KMS-11 (cell line): ENCODE measurements around the gene SPON2.

Source experiments
- H2AFZ ChIP-seq: fragments of 200-600 bp; sonication (generic); 2 replicates; pipeline ENCODE4 v1.6.1; 2016; ENCODE audit warnings: antibody characterized with exemption, mixed run types, low read depth
- H3K27ac ChIP-seq: fragments of 200-600 bp; sonication (generic); 2 replicates; pipeline ENCODE4 v1.6.1; 2016; ENCODE audit warnings: mild to moderate bottlenecking, mixed run types
- H3K27me3 ChIP-seq: fragments of 200-600 bp; sonication (generic); 2 replicates; pipeline ENCODE4 v1.6.1; 2017; ENCODE audit warnings: mild to moderate bottlenecking, low read depth, mixed run types, moderate library complexity; ENCODE audit not compliant: insufficient read depth
- H3K36me3 ChIP-seq: fragments of 200-600 bp; sonication (generic); 2 replicates; pipeline ENCODE4 v1.6.1; 2017; ENCODE audit warnings: mild to moderate bottlenecking, mixed run types; ENCODE audit not compliant: insufficient read depth
- H3K4me1 ChIP-seq: fragments of 200-600 bp; sonication (generic); 2 replicates; pipeline ENCODE4 v1.6.1; 2016; ENCODE audit warnings: mild to moderate bottlenecking, low read depth, mixed run types; ENCODE audit not compliant: poor library complexity, severe bottlenecking
- H3K4me2 ChIP-seq: fragments of 200-600 bp; sonication (generic); 2 replicates; pipeline ENCODE4 v1.7.0; 2016; ENCODE audit warnings: mild to moderate bottlenecking, mixed run types
- H3K4me3 ChIP-seq: fragments of 200-600 bp; sonication (generic); IDR thresholded peaks from 2 replicates; pipeline ENCODE4 v1.6.1; 2017; ENCODE audit warnings: low read depth, low read length, mixed read lengths; ENCODE audit not compliant: insufficient read depth
- H3K79me2 ChIP-seq: fragments of 200-600 bp; sonication (generic); 2 replicates; pipeline ENCODE4 v1.6.1; 2016; ENCODE audit warnings: low read depth, mixed run types; ENCODE audit not compliant: insufficient read depth
- H3K9ac ChIP-seq: fragments of 200-600 bp; sonication (generic); 2 replicates; pipeline ENCODE4 v1.6.1; 2016; ENCODE audit warnings: mild to moderate bottlenecking, mixed run types
- H4K20me1 ChIP-seq: fragments of 200-600 bp; sonication (generic); 2 replicates; pipeline ENCODE4 v1.6.1; 2016; ENCODE audit warnings: mild to moderate bottlenecking, mixed run types; ENCODE audit not compliant: insufficient read depth
- TF ChIP-seq, protein P1 (sequence below): fragments of 200-600 bp; sonication (generic); conservative IDR thresholded peaks from 2 replicates; pipeline ENCODE4 v1.6.1; 2017; ENCODE audit warnings: low read depth, mild to moderate bottlenecking, antibody characterized with exemption, low read length, moderate library complexity, mixed read lengths

The SPON2 gene

DNA sequence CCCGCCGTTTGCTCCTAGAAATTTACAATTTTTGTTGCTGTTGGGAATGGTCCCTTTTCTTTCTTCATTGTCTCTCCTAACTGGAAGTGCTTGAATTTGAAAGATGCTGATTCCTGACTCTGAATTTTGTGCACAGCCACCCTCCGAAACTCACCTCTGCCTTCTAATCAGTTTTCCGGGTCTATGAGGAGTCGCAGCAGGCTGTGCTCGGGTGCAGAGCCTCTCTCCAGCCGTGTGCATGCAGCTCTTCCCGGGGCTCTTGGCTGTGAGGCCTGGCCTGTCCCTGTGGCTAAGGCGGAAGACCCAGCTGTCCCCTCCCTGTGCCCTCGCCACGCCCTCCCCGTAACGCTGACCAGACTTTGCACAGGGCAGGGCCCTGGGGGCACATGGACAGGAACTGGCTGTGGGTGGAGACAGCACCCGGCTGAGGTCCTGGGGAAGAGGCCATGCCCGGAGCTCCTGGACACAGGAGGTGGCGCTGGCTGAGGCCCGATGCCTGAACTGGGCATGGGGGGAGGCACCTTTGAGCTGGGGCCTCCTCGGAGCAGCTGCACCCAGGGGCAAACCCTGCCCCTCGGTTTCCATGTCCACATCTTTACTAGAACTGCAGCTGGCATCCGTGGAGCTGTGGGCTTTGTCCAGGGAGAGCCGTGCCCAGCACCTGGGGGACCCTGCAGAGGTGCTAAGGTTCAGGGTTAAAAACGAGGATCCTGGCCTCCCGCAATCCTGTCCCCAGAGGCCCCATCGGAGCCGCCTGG, 32.6 kb upstream of the SPON2 start:
- Histone ChIP-seq H3K79me2 (no peaks in the 10 kb centered on the region), H3K27ac (no peak overlapping the region), H4K20me1 (no peaks in the 10 kb centered on the region), H3K4me3 (no peak overlapping the region), H3K4me1 (peaks cover 40% of the 10 kb centered on the region), H3K36me3 (no peaks in the 10 kb centered on the region), H3K4me2 (no peak overlapping the region), H2AFZ (no peak overlapping the region), H3K9ac (no peak overlapping the region), H3K27me3 (no peaks in the 10 kb centered on the region)
- TF ChIP-seq, protein P1, sequence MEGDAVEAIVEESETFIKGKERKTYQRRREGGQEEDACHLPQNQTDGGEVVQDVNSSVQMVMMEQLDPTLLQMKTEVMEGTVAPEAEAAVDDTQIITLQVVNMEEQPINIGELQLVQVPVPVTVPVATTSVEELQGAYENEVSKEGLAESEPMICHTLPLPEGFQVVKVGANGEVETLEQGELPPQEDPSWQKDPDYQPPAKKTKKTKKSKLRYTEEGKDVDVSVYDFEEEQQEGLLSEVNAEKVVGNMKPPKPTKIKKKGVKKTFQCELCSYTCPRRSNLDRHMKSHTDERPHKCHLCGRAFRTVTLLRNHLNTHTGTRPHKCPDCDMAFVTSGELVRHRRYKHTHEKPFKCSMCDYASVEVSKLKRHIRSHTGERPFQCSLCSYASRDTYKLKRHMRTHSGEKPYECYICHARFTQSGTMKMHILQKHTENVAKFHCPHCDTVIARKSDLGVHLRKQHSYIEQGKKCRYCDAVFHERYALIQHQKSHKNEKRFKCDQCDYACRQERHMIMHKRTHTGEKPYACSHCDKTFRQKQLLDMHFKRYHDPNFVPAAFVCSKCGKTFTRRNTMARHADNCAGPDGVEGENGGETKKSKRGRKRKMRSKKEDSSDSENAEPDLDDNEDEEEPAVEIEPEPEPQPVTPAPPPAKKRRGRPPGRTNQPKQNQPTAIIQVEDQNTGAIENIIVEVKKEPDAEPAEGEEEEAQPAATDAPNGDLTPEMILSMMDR, result no peak

DNA sequence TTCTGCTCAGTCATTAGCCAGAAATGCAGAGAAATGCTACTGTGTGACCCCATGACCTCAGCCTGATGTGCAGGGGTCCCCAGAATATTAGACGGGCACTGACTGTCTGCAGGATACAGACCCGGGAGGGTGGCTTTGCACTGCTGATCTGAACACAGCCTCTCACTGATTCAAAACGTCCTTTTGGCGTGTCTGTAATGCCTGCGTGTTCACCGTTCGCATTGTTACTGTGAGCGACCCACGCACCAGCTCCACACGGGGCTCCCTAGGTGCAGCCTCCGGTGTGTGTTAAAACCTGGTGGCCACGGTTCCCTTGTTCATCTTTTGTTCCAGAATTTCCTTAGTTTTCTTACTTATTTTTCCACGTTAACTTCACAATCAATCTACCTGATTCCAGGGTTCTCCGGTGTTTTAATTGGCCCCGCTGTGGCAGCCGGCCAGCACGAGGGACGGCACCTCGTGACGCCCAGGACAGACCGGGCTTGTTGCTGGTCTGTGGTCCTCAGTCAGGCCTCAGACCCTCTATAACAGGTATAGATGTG, 32.0 kb upstream of the SPON2 start:
- H3K9ac ChIP-seq, result no peak overlapping the region
- TF ChIP-seq, protein P1, result no peak
- no peak overlapping the region for H3K4me3 ChIP-seq
- H3K27ac ChIP-seq, result no peak overlapping the region; the same call in 1 of the 2 replicates
- peaks cover 41% of the 10 kb centered on the region for H3K4me1 ChIP-seq
- no peak overlapping the region for H2AFZ ChIP-seq
- no peaks in the 10 kb centered on the region for H3K36me3 ChIP-seq
- no peak overlapping the region for H3K4me2 ChIP-seq
- H3K79me2 ChIP-seq, result no peaks in the 10 kb centered on the region
- H4K20me1 ChIP-seq, result no peaks in the 10 kb centered on the region
- H3K27me3 ChIP-seq, result no peaks in the 10 kb centered on the region

DNA sequence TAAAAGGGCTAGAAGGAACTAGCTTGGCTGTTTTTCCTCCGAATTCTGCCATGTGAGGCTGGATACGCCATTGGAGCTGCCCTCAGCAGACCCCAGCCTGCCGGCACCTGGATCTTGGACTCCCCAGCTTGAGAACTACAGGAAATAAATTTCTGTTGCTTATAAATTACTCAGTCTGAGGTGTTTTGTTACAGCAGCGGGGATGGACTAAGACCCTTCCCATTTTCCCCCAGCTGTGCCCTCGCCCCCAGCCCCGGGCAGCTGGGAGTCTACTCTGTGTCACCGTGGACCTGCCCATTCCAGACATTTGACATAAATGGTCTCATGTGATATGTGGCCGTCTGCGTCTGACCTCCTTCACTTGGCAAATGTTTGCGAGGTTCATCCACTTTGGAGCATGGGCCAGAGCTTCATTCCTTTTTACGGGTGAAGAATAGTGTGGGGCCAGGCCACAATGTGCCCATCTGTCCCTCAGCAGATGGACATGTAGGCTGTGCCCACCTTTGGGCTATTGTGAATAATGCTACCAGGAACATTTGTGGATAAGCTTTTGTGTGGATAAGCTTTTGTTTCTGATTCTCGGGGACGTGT, 30.7 kb upstream of the SPON2 start:
- H3K36me3 ChIP-seq, result no peaks in the 10 kb centered on the region
- H3K27ac ChIP-seq, result no peak overlapping the region

GRCh38 chr4:1202526-1203011, 30.2 kb upstream of the SPON2 start:
- no peak overlapping the region for H3K4me3 ChIP-seq
- no peak overlapping the region for H3K4me2 ChIP-seq
- H3K27ac ChIP-seq, result no peak overlapping the region
- H3K9ac ChIP-seq, result no peak overlapping the region
- H3K4me1 ChIP-seq, result peaks cover 41% of the 10 kb centered on the region
- no peaks in the 10 kb centered on the region for H3K27me3 ChIP-seq
- TF ChIP-seq, protein P1, result no peak
- no peaks in the 10 kb centered on the region for H4K20me1 ChIP-seq
- no peaks in the 10 kb centered on the region for H3K36me3 ChIP-seq
- H3K79me2 ChIP-seq, result no peaks in the 10 kb centered on the region
- no peak overlapping the region for H2AFZ ChIP-seq

More for the DNA sequence above, 30.7 kb upstream of the SPON2 start:
- H4K20me1 ChIP-seq, result no peaks in the 10 kb centered on the region
- TF ChIP-seq, protein P1, result no peak
- no peak overlapping the region for H3K9ac ChIP-seq
- no peak overlapping the region for H2AFZ ChIP-seq
- H3K79me2 ChIP-seq, result no peaks in the 10 kb centered on the region
- no peak overlapping the region for H3K4me3 ChIP-seq
- peaks cover 41% of the 10 kb centered on the region for H3K4me1 ChIP-seq
- no peaks in the 10 kb centered on the region for H3K27me3 ChIP-seq
- no peak overlapping the region for H3K4me2 ChIP-seq
